ENCODE results near the gene STX1A. TPM values are rescaled to one million over a fixed set of nuclear protein-coding genes. Genes with fewer than 3 reads are reported as not detected.
A peak's percentile ranks its signal among the peaks of the same experiment; 100 is the strongest.

The STX1A gene
- total and polyA plus RNA-seq, 2 of the 13 experiments (the other 11 are each of a cell fraction or from before 2014, with no cell fraction given), result 6.1 to 12.2 TPM

DNA sequence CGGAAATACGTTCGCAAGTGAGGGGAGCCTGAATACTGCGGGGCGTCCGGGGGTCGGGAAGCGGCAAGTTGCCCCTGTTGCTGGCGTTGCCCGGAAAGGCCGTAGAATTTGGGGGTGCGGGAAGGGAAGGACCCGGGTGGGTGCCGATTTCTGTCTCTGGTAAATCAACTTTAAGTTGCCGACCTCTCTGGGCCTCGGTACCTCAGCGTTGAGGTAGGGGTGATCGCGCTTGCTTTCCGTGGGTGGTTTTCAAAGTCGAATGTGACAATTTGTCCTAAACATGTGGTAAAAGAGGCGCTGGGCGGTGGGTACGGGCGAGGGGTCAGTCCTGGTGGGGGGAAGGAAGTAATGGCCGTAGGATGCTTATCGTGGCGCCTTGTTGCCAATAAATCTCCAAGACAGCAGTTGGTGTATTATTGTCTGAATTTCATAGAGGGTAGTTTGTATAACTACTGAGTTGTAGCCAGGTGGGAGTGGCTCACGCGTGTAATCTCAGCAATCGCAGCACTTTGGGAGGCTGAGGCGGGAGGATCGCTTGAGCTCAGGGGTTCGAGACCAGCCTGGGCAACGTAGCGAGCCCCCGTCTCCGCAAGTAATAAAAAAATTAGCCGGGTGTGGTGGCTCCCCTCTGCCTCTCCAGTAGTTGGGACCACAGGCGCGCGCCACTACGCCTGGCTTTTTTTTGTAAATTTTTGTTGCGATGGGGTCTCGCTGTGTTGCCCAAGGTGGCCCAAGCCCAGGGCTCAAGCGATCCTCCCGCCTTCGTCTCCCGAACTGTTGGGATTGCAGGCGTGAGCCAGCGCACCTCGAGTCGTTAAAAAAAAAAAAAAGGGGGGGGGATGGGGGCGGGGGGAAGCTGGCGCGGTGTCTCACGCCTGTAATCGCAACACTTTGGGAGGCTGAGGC, 35.4 kb downstream of the STX1A start:
- H3K4me3 ChIP-seq (replicated peaks in 1 of 3; ENCODE audit: insufficient read depth in 1 of 3, low read depth in 2 of 3, low read length in 3 of 3), result peak overlapping the region; percentile 85 to 94 (median 92)
- no peak overlapping the region for H2AFZ ChIP-seq (ENCODE audit: low read length)
- intact Hi-C loops (cut with micrococcal nuclease; ENCODE audit: unreplicated experiment) (loop anchor here (2.0 to 5.0 kb wide), 2 partner anchors 17 to 33 kb away; partner anchors contain the start of genes STX1A and VPS37D), in situ Hi-C loops (cut with HindIII; ENCODE audit: extremely low pct_ligation_motif_present, low pct_unique_long_range_greater_than_20kb) (no loop called here)
- H3K79me2 ChIP-seq (ENCODE audit: insufficient read depth, low read length), result peaks cover 52% of the 10 kb centered on the region
- no peaks in the 10 kb centered on the region; a peak in 1 of 5 replicates for H3K27me3 ChIP-seq (ENCODE audit: control insufficient read depth in 1 of 2, insufficient read depth in 2 of 2, low read length in 2 of 2)
- no peak for DNase-seq (ENCODE audit: low spot score)
- peaks cover 8 to 30% of the 10 kb centered on the region in 2 experiments for H3K36me3 ChIP-seq (replicated peaks in 1 of 2; ENCODE audit: control insufficient read depth in 1 of 2, insufficient read depth in 2 of 2, low read length in 2 of 2)
- H3K9ac ChIP-seq (ENCODE audit: insufficient read depth, low read depth, low read length), result peak overlapping the region; percentile 84
- H3K9me3 ChIP-seq (ENCODE audit: low read length), result no peaks in the 10 kb centered on the region
- H4K20me1 ChIP-seq (ENCODE audit: insufficient read depth, low read length), result no peaks in the 10 kb centered on the region
- peak overlapping the region; percentile 80 for H3K4me2 ChIP-seq (ENCODE audit: low read depth, low read length)
- ChIA-PET CTCF (ENCODE audit: low intra/inter-chr PET ratio, low total read pairs) (no interaction called here), POLR2A (interaction anchor here (1.0 to 1.6 kb wide), 5 partner anchors 13 to 61 kb away, joined by 3 to 9 read pairs (median 4); partner anchors contain the start of gene MLXIPL)
- no peak for FAIRE-seq
- TSS peak; percentile 88 for BruUV-seq (replicated peaks)
- ATAC-seq, result peak; percentile 14; the same call in 2 of the 3 replicates
- WGBS (ENCODE audit: low lambda C conversion rate), result 34% methylated on average over 58 of the region's 58 CpGs
- H3K4me1 ChIP-seq (ENCODE audit: insufficient read depth, low read length), result peaks cover 32% of the 10 kb centered on the region
- peak overlapping the region; percentile 66 for H3K27ac ChIP-seq (ENCODE audit: extremely low read length, insufficient read depth, low read length)
- no peak for TF ChIP-seq HMG20A (CRISPR knock-in tag; IDR thresholded peaks at IDR 0.05; ENCODE audit: borderline replicate concordance)
- TF ChIP-seq KLF16 (CRISPR knock-in tag; IDR thresholded peaks at IDR 0.05), result peak in 1 of 2 experiments; percentile 1; a peak in 1 of 4 replicates
- TF ChIP-seq, protein P1, sequence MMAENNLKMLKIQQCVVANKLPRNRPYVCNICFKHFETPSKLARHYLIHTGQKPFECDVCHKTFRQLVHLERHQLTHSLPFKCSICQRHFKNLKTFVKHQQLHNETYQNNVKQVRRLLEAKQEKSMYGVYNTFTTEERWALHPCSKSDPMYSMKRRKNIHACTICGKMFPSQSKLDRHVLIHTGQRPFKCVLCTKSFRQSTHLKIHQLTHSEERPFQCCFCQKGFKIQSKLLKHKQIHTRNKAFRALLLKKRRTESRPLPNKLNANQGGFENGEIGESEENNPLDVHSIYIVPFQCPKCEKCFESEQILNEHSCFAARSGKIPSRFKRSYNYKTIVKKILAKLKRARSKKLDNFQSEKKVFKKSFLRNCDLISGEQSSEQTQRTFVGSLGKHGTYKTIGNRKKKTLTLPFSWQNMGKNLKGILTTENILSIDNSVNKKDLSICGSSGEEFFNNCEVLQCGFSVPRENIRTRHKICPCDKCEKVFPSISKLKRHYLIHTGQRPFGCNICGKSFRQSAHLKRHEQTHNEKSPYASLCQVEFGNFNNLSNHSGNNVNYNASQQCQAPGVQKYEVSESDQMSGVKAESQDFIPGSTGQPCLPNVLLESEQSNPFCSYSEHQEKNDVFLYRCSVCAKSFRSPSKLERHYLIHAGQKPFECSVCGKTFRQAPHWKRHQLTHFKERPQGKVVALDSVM (CRISPR knock-in tag; IDR thresholded peaks at IDR 0.05), result peak; percentile 84
- 0 out of 2 replicates have a peak, but pooled peaks have one; percentile 16 for TF ChIP-seq ZNF749 (CRISPR knock-in tag; IDR thresholded peaks at IDR 0.05; ENCODE audit: borderline replicate concordance)
- TF ChIP-seq ZC3H13 (CRISPR knock-in tag; IDR thresholded peaks at IDR 0.05), result 0 out of 2 replicates have a peak, but pooled peaks have one; percentile 28
- TF ChIP-seq KLF6 (CRISPR knock-in tag; IDR thresholded peaks at IDR 0.05), result 0 out of 2 replicates have a peak, but pooled peaks have one; percentile 5
- no peak for TF ChIP-seq ZNF256 (CRISPR knock-in tag; conservative IDR thresholded peaks at IDR 0.05)
- 0 out of 2 replicates have a peak, but pooled peaks have one; percentile 7 for TF ChIP-seq GLI4 (CRISPR knock-in tag; IDR thresholded peaks at IDR 0.05; ENCODE audit: borderline replicate concordance)
- TF ChIP-seq, protein P2, sequence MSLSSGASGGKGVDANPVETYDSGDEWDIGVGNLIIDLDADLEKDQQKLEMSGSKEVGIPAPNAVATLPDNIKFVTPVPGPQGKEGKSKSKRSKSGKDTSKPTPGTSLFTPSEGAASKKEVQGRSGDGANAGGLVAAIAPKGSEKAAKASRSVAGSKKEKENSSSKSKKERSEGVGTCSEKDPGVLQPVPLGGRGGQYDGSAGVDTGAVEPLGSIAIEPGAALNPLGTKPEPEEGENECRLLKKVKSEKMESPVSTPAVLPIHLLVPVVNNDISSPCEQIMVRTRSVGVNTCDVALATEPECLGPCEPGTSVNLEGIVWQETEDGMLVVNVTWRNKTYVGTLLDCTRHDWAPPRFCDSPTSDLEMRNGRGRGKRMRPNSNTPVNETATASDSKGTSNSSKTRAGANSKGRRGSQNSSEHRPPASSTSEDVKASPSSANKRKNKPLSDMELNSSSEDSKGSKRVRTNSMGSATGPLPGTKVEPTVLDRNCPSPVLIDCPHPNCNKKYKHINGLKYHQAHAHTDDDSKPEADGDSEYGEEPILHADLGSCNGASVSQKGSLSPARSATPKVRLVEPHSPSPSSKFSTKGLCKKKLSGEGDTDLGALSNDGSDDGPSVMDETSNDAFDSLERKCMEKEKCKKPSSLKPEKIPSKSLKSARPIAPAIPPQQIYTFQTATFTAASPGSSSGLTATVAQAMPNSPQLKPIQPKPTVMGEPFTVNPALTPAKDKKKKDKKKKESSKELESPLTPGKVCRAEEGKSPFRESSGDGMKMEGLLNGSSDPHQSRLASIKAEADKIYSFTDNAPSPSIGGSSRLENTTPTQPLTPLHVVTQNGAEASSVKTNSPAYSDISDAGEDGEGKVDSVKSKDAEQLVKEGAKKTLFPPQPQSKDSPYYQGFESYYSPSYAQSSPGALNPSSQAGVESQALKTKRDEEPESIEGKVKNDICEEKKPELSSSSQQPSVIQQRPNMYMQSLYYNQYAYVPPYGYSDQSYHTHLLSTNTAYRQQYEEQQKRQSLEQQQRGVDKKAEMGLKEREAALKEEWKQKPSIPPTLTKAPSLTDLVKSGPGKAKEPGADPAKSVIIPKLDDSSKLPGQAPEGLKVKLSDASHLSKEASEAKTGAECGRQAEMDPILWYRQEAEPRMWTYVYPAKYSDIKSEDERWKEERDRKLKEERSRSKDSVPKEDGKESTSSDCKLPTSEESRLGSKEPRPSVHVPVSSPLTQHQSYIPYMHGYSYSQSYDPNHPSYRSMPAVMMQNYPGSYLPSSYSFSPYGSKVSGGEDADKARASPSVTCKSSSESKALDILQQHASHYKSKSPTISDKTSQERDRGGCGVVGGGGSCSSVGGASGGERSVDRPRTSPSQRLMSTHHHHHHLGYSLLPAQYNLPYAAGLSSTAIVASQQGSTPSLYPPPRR (CRISPR knock-in tag; IDR thresholded peaks at IDR 0.05; ENCODE audit: borderline replicate concordance), result no peak
- TF ChIP-seq, protein P3, sequence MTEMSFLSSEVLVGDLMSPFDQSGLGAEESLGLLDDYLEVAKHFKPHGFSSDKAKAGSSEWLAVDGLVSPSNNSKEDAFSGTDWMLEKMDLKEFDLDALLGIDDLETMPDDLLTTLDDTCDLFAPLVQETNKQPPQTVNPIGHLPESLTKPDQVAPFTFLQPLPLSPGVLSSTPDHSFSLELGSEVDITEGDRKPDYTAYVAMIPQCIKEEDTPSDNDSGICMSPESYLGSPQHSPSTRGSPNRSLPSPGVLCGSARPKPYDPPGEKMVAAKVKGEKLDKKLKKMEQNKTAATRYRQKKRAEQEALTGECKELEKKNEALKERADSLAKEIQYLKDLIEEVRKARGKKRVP (CRISPR knock-in tag; IDR thresholded peaks at IDR 0.05), result 0 out of 4 replicates have a peak, but pooled peaks of 1 of the 2 experiments have one; percentile 8
- no peak for TF ChIP-seq NRL (CRISPR knock-in tag; IDR thresholded peaks at IDR 0.05; ENCODE audit: borderline replicate concordance)
